ENCODE measurements around the gene VOPP1. TPM values are rescaled to one million over a fixed set of nuclear protein-coding genes. Genes with fewer than 3 reads are reported as not detected.

Gene VOPP1
- total RNA-seq, 2 donors from 2014 or later: 88.9 to 131 TPM

DNA sequence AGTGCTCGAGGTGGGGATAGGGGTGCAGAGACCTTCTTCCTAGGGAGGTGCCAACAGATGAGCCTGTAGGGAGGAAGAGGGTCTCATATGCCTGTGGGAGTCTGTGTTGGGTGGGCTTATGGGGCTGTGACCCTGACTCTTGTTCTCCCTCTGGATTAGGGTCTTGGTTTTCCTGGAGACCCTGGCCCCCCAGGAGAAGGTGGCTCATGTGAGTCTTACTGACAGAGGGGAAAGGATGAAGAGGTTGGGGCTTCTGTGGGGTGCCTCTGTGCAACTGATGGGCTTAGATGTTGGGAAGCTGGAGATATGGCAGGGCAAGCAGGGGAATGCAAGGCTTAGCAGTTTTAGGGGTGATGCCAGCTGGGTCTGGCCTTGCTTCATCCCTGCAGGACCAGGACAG is 20.2 kb upstream of the VOPP1 start:
- no peaks in the 10 kb centered on the region for H3K27me3 ChIP-seq (replicated peaks; ENCODE audit: insufficient read depth)
- no peaks in the 10 kb centered on the region for H3K36me3 ChIP-seq
- DNase-seq (ENCODE audit: low spot score) (no peak), ATAC-seq (ENCODE audit: insufficient number of reproducible peaks, low FRiP score, low read depth) (no peak)
- TF ChIP-seq, protein P1, sequence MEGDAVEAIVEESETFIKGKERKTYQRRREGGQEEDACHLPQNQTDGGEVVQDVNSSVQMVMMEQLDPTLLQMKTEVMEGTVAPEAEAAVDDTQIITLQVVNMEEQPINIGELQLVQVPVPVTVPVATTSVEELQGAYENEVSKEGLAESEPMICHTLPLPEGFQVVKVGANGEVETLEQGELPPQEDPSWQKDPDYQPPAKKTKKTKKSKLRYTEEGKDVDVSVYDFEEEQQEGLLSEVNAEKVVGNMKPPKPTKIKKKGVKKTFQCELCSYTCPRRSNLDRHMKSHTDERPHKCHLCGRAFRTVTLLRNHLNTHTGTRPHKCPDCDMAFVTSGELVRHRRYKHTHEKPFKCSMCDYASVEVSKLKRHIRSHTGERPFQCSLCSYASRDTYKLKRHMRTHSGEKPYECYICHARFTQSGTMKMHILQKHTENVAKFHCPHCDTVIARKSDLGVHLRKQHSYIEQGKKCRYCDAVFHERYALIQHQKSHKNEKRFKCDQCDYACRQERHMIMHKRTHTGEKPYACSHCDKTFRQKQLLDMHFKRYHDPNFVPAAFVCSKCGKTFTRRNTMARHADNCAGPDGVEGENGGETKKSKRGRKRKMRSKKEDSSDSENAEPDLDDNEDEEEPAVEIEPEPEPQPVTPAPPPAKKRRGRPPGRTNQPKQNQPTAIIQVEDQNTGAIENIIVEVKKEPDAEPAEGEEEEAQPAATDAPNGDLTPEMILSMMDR (IDR thresholded peaks at IDR 0.05): no peak
- H3K27ac ChIP-seq: no peak overlapping the region
- peaks cover 7 to 8% of the 10 kb centered on the region in 2 donors for H3K4me1 ChIP-seq (ENCODE audit: control insufficient read depth in 1 of 2, low read depth in 2 of 2)
- H3K4me3 ChIP-seq: no peak overlapping the region
- H3K9me3 ChIP-seq: no peaks in the 10 kb centered on the region

DNA sequence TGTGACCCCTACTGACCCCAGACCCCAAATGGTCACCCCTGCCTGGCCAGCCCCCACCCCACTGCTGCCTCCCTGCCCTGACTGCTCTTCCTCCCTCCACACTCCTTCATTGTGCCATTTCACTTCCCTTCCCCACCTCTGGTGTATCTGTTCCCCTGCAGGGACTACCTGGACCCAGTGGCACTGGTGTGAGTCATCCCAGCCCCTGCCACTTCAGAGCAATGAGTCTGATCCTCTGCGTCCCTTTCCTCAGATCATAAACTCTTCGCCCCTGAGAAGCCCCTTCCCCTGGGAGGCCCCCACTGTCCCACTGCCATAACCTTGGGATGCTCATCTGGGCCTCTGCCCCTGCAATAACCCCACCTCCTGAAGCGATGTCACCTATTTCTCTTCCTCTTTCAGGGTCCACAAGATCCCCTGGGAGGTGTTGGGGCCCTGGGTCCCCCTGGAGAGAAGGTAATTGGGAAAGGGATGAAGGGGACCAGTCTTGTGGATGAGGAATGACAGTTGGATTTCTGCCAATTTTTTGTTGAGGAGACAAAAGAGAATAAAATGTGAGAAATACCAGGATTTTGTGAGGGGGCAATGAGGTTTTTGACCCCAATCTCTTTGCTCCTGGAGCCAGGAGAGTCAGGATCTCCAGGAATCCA is 19.1 kb upstream of the VOPP1 start:
- no peak overlapping the region for H3K27ac ChIP-seq
- TF ChIP-seq, protein P1 (IDR thresholded peaks at IDR 0.05): no peak
- DNase-seq (ENCODE audit: low spot score) (no peak), ATAC-seq (ENCODE audit: insufficient number of reproducible peaks, low FRiP score, low read depth) (no peak)
- H3K36me3 ChIP-seq: no peaks in the 10 kb centered on the region
- H3K27me3 ChIP-seq (replicated peaks; ENCODE audit: insufficient read depth): no peaks in the 10 kb centered on the region
- H3K9me3 ChIP-seq: no peaks in the 10 kb centered on the region
- H3K4me1 ChIP-seq (ENCODE audit: control insufficient read depth in 1 of 2, low read depth in 2 of 2): peaks cover 7 to 8% of the 10 kb centered on the region in 2 donors
- H3K4me3 ChIP-seq: no peak overlapping the region

DNA sequence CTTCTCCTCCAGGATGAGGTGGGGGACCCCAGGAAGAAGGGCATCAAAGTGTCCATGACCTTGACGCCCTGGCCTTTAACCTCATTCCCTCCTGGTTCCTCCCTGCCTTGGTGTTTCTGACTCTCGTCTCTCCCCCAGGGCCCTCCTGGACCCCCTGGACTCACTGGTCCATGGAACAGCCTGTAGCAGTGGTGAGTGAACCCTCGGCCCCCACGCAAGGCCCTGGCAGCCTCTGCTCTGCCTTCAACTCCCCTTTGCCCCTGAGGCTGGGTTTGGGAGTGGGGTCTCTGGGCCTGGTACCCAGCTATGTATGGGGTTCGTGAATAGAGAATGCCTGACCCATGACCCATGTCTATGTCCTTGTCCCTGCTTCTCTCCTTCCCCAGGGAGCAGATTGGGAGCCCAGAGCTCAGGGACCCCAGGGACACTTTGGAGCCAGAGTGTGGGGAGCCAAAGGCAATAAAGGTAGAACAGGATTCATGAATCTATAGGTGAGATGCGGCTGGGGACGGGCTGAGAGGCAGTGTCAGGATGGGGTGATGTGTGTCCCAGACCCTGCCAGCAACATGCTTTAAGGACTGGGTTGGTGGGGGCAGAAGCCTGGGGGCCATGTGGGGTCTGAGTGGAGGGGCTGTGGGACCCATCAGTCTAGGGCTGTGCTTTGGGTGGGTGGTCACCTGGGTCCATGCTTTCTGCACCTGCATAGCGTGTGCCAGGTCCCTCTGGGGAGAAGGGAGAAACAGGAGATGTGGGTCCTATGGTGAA is 18.4 kb upstream of the VOPP1 start:
- H3K27me3 ChIP-seq (replicated peaks; ENCODE audit: insufficient read depth): no peaks in the 10 kb centered on the region
- H3K9me3 ChIP-seq: no peaks in the 10 kb centered on the region
- ATAC-seq (ENCODE audit: insufficient number of reproducible peaks, low FRiP score, low read depth): no peak
- peaks cover 7 to 8% of the 10 kb centered on the region in 2 donors for H3K4me1 ChIP-seq (ENCODE audit: control insufficient read depth in 1 of 2, low read depth in 2 of 2)
- H3K4me3 ChIP-seq: no peak overlapping the region
- no peaks in the 10 kb centered on the region for H3K36me3 ChIP-seq
- TF ChIP-seq, protein P1 (IDR thresholded peaks at IDR 0.05): no peak
- no peak for DNase-seq (ENCODE audit: low spot score)
- H3K27ac ChIP-seq: no peak overlapping the region

DNA sequence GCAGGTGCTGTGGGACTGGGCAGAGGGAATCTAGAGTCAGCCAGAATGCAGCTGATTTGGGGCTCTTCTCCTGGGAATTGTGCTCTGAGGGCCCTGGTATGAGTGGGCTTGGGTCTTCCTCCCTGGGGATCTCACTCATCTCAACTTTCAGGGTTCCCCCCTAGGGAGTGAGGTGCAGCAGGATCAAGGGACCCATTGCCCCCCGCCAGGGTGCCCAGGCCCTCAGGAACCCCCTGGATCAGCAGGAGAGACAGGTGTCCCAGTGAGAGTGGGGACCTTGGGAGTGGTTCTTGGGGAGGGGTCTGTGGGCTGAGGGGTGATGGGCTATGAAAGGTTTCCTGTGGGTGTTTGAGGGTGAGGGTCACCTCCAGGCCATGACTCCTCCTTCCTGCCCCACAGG is 17.6 kb upstream of the VOPP1 start:
- ATAC-seq (ENCODE audit: insufficient number of reproducible peaks, low FRiP score, low read depth): no peak
- Histone ChIP-seq H3K9me3 (no peaks in the 10 kb centered on the region), H3K4me3 (no peak overlapping the region), H3K27ac (no peak overlapping the region), H3K4me1 (ENCODE audit: control insufficient read depth in 1 of 2, low read depth in 2 of 2) (peaks cover 7 to 8% of the 10 kb centered on the region in 2 donors), H3K27me3 (replicated peaks; ENCODE audit: insufficient read depth) (no peaks in the 10 kb centered on the region), H3K36me3 (no peaks in the 10 kb centered on the region)
- no peak for DNase-seq (ENCODE audit: low spot score)
- TF ChIP-seq, protein P1 (IDR thresholded peaks at IDR 0.05): no peak

DNA sequence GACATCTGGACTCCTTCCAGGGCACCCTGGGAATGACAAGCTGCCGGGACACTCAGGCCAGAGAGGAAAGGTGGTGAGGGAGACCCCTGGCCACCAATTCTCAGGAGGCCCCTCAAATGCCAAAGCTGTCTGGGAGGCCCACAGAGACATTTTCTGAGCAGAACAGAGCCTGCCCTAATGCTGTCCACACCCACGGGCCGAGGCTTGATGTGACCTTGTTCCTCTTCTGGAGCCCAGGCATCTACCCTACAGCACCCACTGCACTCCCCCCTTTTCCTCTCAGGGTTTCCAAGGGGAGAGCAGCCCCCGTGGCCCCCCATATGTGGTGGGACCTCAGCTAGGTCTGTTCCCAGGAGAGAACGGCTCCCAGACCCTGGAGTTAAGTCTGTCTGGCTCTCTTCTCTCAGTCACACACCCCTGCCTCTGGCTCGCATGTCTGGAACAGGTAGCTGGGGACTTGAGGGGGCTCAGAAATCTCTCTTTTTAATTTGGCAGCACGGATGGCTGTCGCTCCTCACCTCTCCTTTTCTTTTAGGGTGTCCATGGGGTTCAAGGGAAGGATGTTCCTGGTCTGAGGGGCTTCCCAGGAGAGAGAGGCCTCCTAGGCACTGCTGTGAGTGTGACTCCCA is 16.8 kb upstream of the VOPP1 start:
- TF ChIP-seq, protein P1 (IDR thresholded peaks at IDR 0.05): no peak
- Histone ChIP-seq H3K4me1 (ENCODE audit: control insufficient read depth in 1 of 2, low read depth in 2 of 2) (peaks cover 7 to 8% of the 10 kb centered on the region in 2 donors), H3K27me3 (replicated peaks; ENCODE audit: insufficient read depth) (no peaks in the 10 kb centered on the region), H3K9me3 (no peaks in the 10 kb centered on the region), H3K36me3 (no peaks in the 10 kb centered on the region), H3K4me3 (no peak overlapping the region), H3K27ac (no peak overlapping the region)
- ATAC-seq (ENCODE audit: insufficient number of reproducible peaks, low FRiP score, low read depth) (no peak), DNase-seq (ENCODE audit: low spot score) (no peak)
